Colonic mucosa (tissue), 4 donors: ENCODE data around the gene IER5L. TPM values are rescaled to one million over a fixed set of nuclear protein-coding genes. Genes with fewer than 3 reads are reported as not detected.

Experiments used
- DNase-seq: peaks from one replicate; pipeline ENCODE4 v3.0.0-alpha.2; 2020
- H3K27ac ChIP-seq: fragments of 200-600 bp; one replicate; pipeline ENCODE4 v1.8.0; 2021
- H3K27me3 ChIP-seq: fragments of 200-600 bp; one replicate; pipeline ENCODE4 v1.8.0; 2021
- H3K36me3 ChIP-seq: fragments of 200-600 bp; one replicate; pipeline ENCODE4 v1.8.0; 2021
- H3K4me1 ChIP-seq: fragments of 200-600 bp; one replicate; pipeline ENCODE4 v1.8.0; 2021; ENCODE audit warnings: mild to moderate bottlenecking
- H3K4me3 ChIP-seq: fragments of 200-600 bp; one replicate; pipeline ENCODE4 v1.8.0; 2021
- H3K9ac ChIP-seq, 2 donors: one replicate each; pipeline ENCODE4 v1.7.0; 2013; ENCODE audit warnings: control low read depth in 2 of 2, low read depth in 2 of 2, low read length in 2 of 2
- H3K9me3 ChIP-seq: fragments of 200-600 bp; one replicate; pipeline ENCODE4 v1.8.0; 2021
- CTCF ChIP-seq: fragments of 200-600 bp; IDR thresholded peaks from one replicate; pipeline ENCODE4 v1.8.0; 2022; ENCODE audit warnings: antibody characterized with exemption, mild to moderate bottlenecking
- intact Hi-C: fragments of 100-400 bp; cut with DNase I; formaldehyde crosslinking; loops from one replicate; pipeline ENCODE4 v1.14.1; 2022
- total RNA-seq, 2 donors: library from RNA; stranded (reverse); fragmentation: NEBNext Ultra II Directional in 1 of 2; extraction: Animal tissue kit (Norgen Biotek cat#: 25700) in 1 of 2; gene quantifications; one replicate each; pipeline ENCODE4 v1.2.1, GENCODE V29; 2021
- donor health status: healthy.
- donor health status: DM: no; HTN: no; CAD: no.
- donor health status: DM: no; HTN: no; CAD: no.

Gene IER5L
- total RNA-seq, 2 donors from 2014 or later: 9.1 to 9.6 TPM

DNA sequence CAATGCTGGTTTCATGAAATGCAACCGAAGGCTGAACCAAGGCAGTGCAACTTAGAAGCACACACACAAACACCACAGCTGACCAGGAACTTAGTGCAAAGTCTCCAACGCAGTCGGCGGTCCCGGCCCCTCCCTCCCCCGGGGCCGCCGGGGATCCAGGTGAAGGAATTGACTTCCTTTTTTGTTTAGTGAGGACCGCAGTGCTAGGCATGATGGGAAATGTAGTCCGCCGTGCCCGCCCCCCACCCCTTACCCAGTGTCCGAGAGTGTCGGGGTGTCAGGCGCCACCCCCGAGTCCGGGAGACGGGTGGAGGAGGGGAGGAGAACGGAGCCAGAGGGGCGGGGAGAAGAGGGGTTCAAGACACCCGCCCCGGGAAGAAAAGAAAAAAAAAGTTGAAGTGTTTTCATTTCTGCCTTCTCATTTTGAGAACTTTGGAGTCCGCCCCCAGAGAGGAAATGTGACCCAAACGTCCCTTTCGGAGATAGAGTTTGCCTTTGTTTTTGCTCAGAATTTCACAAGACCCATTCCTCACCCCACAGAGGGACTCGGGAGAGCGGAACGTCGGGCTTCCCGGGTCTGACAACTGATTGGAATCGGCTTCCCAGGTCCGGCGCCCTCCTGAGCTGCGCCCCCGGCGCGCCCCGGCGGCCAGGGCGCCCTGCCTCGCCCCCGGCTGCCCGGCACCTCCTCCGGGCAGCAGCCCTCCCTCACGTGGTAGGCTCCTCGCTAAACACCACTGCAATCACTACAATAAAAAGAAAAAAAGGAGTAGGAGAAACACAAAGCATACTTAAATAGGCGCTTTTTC is 2.0 kb downstream of the IER5L start:
- DNase-seq: peak; percentile 91
- intact Hi-C loops: no loop called here
- Histone ChIP-seq H3K4me1 (peaks cover 18% of the 10 kb centered on the region), H3K9ac (peak overlapping the region; percentile 91 to 97), H3K27ac (peak overlapping the region; percentile 98), H3K27me3 (no peaks in the 10 kb centered on the region), H3K36me3 (no peaks in the 10 kb centered on the region), H3K9me3 (no peaks in the 10 kb centered on the region), H3K4me3 (peak overlapping the region; percentile 73)
- no peak for TF ChIP-seq CTCF

DNA sequence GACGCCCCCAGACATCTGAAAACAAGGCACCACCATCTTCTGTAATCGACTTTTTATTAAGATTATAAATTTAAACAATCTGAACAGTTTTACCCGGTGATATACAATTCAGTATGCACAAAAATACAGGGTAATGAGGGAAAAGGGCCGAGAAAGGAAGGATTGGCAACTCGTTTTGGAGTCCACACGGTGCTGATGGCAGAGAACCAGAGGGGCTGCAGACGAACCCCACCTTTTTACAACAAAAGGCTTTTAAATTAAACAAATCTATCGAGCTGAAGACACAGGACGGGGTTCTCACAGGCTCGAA is 2.6 kb downstream of the IER5L start:
- DNase-seq: no peak
- TF ChIP-seq CTCF: no peak
- peaks cover 18% of the 10 kb centered on the region for H3K4me1 ChIP-seq
- H3K4me3 ChIP-seq: peak overlapping the region; percentile 73
- H3K9ac ChIP-seq: peak overlapping the region; percentile 83 to 97
- H3K36me3 ChIP-seq: no peaks in the 10 kb centered on the region
- no peaks in the 10 kb centered on the region for H3K27me3 ChIP-seq
- intact Hi-C loops: no loop called here
- no peaks in the 10 kb centered on the region for H3K9me3 ChIP-seq
- H3K27ac ChIP-seq: peak overlapping the region; percentile 98

DNA sequence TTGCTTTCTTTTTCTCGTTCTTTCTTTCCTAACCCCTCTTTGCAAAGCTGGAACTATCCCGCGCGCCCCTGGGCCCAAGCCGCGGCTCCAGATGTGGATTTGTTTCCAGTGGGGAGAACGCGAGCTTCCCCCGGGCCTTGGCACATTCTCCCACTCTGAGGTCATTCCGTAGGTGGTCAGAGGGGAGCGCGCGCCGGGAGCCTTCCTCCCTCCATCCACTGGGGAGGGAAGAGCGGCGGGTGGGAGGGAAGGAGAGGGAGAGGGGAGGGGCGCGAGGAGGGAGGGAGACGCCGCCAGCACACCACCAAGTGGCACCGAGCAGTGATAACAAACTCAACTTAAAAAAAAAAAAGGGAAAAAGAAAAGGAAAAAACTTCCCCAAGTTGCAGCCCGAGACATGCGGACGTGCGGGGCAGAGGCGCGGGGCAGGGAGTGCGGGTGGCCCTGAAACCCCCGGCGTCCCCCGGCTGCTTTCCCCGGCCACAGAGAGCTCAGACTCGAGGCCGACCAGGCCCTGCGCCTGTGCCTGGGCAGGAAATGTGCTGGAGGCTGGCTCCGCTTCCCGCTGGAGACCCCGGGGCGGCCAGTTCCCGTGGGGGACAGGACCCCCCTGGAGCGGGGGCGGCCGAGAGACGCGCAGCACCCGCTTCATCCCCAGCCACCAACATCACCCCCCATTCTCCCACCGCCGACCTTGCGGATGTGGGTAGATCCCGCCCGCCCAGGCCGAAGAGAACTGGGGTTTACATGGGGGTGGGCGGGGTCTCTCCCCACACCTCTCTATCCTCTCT is 3.1 kb downstream of the IER5L start:
- Histone ChIP-seq H3K27me3 (no peaks in the 10 kb centered on the region), H3K4me3 (peak overlapping the region; percentile 73), H3K9me3 (no peaks in the 10 kb centered on the region), H3K4me1 (peaks cover 18% of the 10 kb centered on the region), H3K9ac (peak overlapping the region; percentile 83 to 97), H3K36me3 (no peaks in the 10 kb centered on the region), H3K27ac (peak overlapping the region; percentile 98)
- intact Hi-C loops: loop anchor here (5.0 kb wide), 1 partner anchor 307 kb away; no protein-coding TSS in a partner anchor
- peak; percentile 83 for DNase-seq
- no peak for TF ChIP-seq CTCF

- Histone ChIP-seq H3K4me1 (peaks cover 12% of the 10 kb centered on the region), H3K36me3 (no peaks in the 10 kb centered on the region), H3K9me3 (no peaks in the 10 kb centered on the region), H3K27me3 (no peaks in the 10 kb centered on the region), H3K27ac (peak overlapping the region; percentile 98), H3K4me3 (peak overlapping the region; percentile 73), H3K9ac (peak overlapping the region; percentile 83 to 97)
- peak; percentile 94 for TF ChIP-seq CTCF
- intact Hi-C loops: loop anchor here (5.0 kb wide), 1 partner anchor 308 kb away; no protein-coding TSS in a partner anchor
- peak; percentile 95 for DNase-seq
These were observed 3.8 kb downstream of the IER5L start for GRCh38 chr9:129174102-129174723.

DNA sequence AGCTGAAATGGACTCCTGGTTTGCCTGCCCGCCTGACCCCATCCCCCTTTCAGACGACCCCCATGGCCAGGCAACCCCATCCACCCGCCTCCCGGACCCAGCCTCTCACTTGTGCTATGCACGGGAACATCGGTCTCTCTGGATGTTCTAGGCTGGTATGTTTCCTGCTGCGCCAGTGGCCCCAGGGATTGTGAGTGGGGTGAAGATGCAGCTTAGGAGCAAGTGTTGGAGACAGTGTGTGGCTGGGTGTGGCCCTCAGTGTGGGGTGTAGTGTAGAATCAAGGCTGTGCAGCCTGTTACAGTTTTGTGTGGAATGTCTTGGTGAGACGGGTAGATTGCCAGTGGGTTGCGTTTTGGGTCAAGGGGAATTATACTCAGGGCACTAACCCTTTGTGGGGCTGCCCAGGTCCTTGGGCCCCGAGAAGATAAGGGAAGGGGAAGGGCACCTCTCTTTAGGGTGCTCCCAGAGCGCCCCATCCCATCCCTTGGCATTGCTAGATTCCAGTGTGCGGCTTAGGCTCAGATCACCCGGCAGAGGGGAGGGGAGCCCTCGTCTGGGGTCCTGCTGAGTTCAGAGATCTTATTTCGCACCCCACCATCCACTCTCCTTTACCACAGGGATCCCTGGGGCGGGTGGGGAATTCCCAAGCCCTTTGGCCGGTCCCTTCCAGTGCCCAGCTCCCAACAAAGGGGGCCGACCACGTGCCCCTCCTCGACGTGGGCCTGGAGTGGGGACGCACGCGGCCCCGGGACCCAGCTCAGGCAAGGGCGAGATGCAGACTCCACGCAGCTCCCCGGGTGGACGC is 4.6 kb downstream of the IER5L start:
- no peaks in the 10 kb centered on the region for H3K27me3 ChIP-seq
- no peak for TF ChIP-seq CTCF
- H3K27ac ChIP-seq: peak overlapping the region; percentile 98
- no peaks in the 10 kb centered on the region for H3K36me3 ChIP-seq
- peak overlapping the region; percentile 83 to 97 for H3K9ac ChIP-seq
- H3K4me3 ChIP-seq: peak overlapping the region; percentile 73
- intact Hi-C loops: loop anchor here (2.0 to 5.0 kb wide), 2 partner anchors 309 to 437 kb away; no protein-coding TSS in a partner anchor
- no peaks in the 10 kb centered on the region for H3K9me3 ChIP-seq
- peak; percentile 30 for DNase-seq
- H3K4me1 ChIP-seq: peaks cover 5% of the 10 kb centered on the region
